OCI-LY1 (cell line): ENCODE results near the gene ADIPOR1.

Experiments used
- CTCF ChIP-seq: fragments of 200-600 bp; sonication (generic), shearing (Covaris generic); IDR thresholded peaks from 2 replicates; pipeline ENCODE4 v1.5.1; 2017; ENCODE audit warnings: mild to moderate bottlenecking, antibody characterized with exemption, low read length, moderate library complexity, mixed read lengths
- EZH2 ChIP-seq: fragments of 200-600 bp; sonication (generic), shearing (Covaris generic); IDR thresholded peaks from 2 replicates; pipeline ENCODE4 v1.8.0; 2017; ENCODE audit warnings: borderline replicate concordance, mixed run types, mild to moderate bottlenecking, antibody characterized with exemption, low read length, moderate library complexity, mixed read lengths

GRCh38 chr1:202919615-202920014 lies 38.5 kb downstream of the ADIPOR1 start:
- no peak for TF ChIP-seq CTCF
- TF ChIP-seq EZH2, result no peak
